GM12875 (cell line): ENCODE results near the gene AFTPH.
A peak's percentile ranks its signal among the peaks of the same experiment; 100 is the strongest.

Source experiments
- H3K4me3 ChIP-seq: one replicate; pipeline ENCODE4 v1.5.1; 2011; ENCODE audit warnings: low read depth, low read length, control low read depth
- CTCF ChIP-seq: IDR thresholded peaks from 2 replicates; pipeline ENCODE4 v1.5.1; 2011; ENCODE audit warnings: low read depth, mild to moderate bottlenecking, control low read depth, inconsistent platforms, low read length, moderate library complexity, borderline replicate concordance; ENCODE audit not compliant: insufficient read depth

Gene AFTPH

DNA sequence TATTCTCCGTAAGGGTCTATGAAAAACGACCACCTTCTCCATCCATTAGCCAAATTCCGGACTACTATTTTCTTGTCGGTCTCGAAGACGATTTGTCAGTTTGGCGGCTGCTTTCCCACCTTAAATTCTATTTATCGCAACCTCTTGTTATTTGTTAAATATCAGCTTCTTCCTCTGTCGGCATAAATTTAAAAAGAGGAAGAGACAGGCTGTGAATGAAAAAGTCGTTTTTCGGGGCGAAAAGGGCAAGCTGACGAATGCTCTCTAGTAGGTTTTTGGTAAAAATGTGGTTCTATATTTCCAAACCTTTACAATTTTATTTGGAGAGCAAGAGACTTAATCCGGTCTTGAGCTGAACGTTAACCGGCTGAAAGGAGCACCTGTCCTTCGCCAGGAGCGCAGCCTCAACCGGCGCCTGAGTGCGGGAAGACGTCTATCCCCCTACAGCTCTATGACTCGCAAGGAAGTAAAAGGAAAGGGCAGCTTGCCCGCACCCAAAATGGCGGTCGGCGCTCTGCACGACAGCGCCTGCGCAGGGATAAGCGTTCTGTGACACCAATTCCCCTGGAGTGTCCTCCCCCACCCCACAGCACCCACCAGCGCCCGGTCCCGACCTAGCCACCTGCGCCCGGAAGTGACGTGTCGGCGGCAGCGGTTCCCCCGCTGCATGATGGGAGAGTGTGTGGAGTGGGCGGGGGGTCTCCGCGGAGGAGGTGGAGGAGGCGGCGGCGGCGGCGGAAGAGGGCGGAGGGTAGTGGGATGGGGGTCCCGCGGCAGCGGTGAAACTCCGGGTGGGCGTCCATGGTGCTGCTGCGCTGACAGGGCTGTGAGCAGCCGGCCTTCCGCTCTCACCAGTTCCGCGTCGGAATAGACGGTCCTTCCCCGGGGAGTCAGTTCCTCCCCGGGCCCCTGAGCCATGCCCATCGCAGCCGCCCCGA lies at the start of gene AFTPH:
TSS of gene AFTPH (plus strand) at position 663 of the 938 bp plus-strand sequence. CDS start 27,147 bp downstream, outside the sequence.
- peak within 1 kb of the TSS; percentile 94 for H3K4me3 ChIP-seq
- no peak for TF ChIP-seq CTCF

DNA sequence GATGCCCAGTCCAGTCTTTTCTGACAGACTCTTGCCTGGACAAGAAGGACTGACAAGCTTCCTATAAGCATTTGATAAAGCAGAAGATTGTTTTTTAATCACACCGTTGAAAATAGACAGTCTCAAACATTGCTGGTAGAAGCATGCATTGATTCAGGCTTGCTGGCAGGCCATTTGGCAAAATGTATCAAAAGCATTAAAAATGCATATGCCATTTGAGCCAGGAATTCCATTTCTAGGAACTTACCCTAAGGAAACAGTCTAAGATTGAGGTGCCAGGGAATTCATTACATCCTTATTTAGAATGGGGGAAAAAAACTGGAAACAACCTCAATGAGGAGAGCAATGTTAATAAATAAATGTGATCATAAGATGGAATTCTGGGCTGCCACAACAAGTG lies 49.5 kb upstream of the AFTPH start:
- no peak for TF ChIP-seq CTCF

GRCh38 chr2:64477037-64477436 lies 47.1 kb upstream of the AFTPH start:
- TF ChIP-seq CTCF: no peak
- H3K4me3 ChIP-seq: no peak overlapping the region

More for the DNA sequence above, 49.5 kb upstream of the AFTPH start:
- H3K4me3 ChIP-seq: no peak overlapping the region

GRCh38 chr2:64477979-64478378 lies 46.1 kb upstream of the AFTPH start:
- TF ChIP-seq CTCF: no peak
- no peak overlapping the region for H3K4me3 ChIP-seq

DNA sequence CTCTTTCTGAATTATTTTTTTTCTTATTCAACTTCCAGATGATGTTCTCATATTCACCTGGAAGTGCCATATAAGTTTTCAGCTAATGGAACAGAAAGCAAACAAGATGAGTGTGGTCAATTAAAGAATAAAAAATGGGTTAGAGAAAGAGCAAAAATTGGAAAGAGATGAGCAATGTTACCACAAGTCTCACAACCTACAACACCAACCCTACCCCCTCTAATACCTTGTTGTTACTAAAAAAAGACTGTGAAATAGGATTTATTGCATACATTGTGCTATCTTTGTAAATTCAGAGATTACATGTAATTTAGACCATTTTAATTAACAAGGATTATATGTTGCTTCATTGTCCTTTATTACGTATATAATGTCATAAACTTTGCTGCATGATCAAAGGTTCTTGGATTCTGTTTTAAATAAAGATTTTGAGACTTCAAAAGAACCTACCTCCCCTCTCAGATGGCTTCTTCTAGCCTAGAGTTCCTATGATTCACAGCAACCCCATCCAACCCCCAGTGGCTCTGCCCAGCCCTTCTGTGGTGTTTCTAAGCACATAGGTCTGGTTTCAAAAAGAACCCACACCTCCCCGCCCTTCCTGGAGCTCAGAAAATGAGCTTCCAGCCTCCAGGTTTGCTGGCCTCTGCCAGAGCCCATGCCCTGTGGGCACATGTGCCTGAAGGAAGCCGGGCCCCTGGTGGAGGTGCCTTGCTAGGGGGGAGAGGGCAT lies 45.5 kb upstream of the AFTPH start:
- no peak for TF ChIP-seq CTCF
- no peak overlapping the region for H3K4me3 ChIP-seq

DNA sequence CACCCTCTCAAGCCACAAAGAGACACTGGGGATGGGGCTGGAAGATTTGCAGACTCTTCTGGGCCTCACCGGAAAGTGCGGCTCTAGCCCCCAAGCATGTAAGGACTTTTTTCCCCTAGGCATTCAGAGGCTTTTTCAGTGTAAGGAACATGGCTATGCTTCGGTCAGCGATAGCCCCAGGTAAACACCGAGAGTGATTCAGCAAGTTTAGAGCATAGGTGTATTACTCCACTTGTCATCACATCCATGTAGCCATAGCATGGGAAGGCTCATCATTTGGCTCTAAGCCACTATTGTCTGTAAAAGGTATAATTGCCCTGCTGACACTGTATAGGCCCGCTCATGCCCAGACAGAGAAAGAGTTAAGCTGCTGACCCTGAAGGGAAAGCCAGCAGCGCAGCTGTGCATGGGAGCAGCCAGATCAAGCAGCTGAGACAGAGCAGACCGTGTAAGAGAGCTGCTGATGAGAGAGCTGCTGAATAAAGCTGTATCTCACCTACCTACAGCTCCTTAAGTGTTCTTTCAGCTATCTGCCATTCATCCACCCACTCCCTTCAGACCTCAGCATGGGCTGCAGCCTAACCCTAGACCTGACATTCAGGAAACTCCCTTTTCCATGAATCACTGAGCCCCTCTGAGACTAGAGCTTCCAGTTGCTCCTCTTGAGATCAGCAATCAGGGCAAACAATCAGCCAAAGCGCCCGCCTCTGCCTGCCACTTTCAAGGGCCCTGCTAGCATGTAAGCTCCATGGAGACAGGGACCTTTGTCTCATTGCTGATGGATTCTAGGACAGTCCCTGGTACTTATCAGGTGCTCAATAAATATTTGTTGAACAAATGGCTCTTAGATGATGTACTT lies 44.6 kb upstream of the AFTPH start:
- no peak for TF ChIP-seq CTCF
- no peak overlapping the region for H3K4me3 ChIP-seq
